ENCODE data around the gene NUDT7. TPM values are rescaled to one million over a fixed set of nuclear protein-coding genes. Genes with fewer than 3 reads are reported as not detected.

The NUDT7 gene
- total RNA-seq, 1 donor from 2014 or later = 1.4 TPM

- no peak for TF ChIP-seq CTCF (IDR thresholded peaks at IDR 0.05)
- H3K4me3 Mint-ChIP-seq (ENCODE audit: unreplicated experiment) = peak overlapping the region; percentile 82
- peak overlapping the region; percentile 53 for H3K27ac Mint-ChIP-seq (ENCODE audit: unreplicated experiment)
- H3K36me3 Mint-ChIP-seq (ENCODE audit: unreplicated experiment) = no peaks in the 10 kb centered on the region
- H3K9me3 Mint-ChIP-seq (ENCODE audit: unreplicated experiment) = no peaks in the 10 kb centered on the region
- DNase-seq (ENCODE audit: extremely low spot score, unreplicated experiment) = no peak
- H3K4me1 Mint-ChIP-seq (ENCODE audit: unreplicated experiment) = peaks cover 10% of the 10 kb centered on the region
- H3K27me3 Mint-ChIP-seq (ENCODE audit: unreplicated experiment) = no peaks in the 10 kb centered on the region
Observed at GRCh38 chr16:77721752-77722308, 484 bp upstream of the NUDT7 start.

DNA sequence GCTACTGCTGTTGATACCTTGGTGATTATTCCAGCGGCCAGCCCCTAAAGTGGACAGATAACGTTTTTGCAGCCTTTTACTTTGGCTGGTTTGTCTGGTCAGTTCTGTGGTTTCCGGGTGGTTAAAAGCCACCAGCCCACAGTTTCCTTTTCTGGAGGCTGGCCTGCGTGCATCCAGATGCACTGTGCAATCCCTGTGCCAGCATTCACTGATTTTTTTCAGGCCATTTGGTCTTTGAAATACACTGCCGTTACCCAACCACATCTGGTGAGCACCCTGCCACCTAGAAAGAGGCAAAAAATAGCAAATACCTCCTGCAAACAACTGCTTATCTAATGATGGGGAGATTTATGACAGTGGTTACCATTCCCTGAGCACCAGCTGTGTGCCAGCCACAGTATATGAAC lies 797 bp downstream of the NUDT7 start:
- Mint-ChIP-seq H3K4me3 (ENCODE audit: unreplicated experiment) (peak overlapping the region; percentile 82), H3K27ac (ENCODE audit: unreplicated experiment) (peak overlapping the region; percentile 63), H3K27me3 (ENCODE audit: unreplicated experiment) (no peaks in the 10 kb centered on the region), H3K36me3 (ENCODE audit: unreplicated experiment) (no peaks in the 10 kb centered on the region), H3K4me1 (ENCODE audit: unreplicated experiment) (peaks cover 10% of the 10 kb centered on the region), H3K9me3 (ENCODE audit: unreplicated experiment) (no peaks in the 10 kb centered on the region)
- no peak for TF ChIP-seq CTCF (IDR thresholded peaks at IDR 0.05)
- DNase-seq (ENCODE audit: extremely low spot score, unreplicated experiment) = no peak

DNA sequence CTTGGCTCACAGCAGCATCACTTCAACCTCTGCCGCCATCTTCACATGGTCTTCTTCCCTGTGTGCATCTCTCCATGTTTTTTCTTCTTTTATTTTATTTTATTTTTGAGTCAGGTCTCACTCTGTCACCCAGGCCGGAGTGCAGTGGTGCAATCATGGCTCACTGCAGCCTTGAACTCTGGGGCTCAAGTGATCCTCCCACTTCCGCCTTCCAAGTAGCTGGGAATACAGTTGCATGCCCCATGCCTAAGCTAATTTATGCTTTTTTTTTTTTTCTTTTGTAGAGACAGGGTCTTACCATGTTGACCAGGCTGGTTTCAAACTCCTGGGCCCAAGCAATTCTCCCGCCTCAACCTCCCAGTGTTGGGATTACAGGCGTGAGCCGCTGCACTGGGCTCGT lies 1.9 kb downstream of the NUDT7 start:
- no peaks in the 10 kb centered on the region for H3K9me3 Mint-ChIP-seq (ENCODE audit: unreplicated experiment)
- no peaks in the 10 kb centered on the region for H3K27me3 Mint-ChIP-seq (ENCODE audit: unreplicated experiment)
- no peaks in the 10 kb centered on the region for H3K36me3 Mint-ChIP-seq (ENCODE audit: unreplicated experiment)
- H3K4me1 Mint-ChIP-seq (ENCODE audit: unreplicated experiment) = peaks cover 10% of the 10 kb centered on the region
- TF ChIP-seq CTCF (IDR thresholded peaks at IDR 0.05) = no peak
- H3K27ac Mint-ChIP-seq (ENCODE audit: unreplicated experiment) = no peak overlapping the region
- H3K4me3 Mint-ChIP-seq (ENCODE audit: unreplicated experiment) = peak overlapping the region; percentile 50
- DNase-seq (ENCODE audit: extremely low spot score, unreplicated experiment) = no peak

- no peak for TF ChIP-seq CTCF (IDR thresholded peaks at IDR 0.05)
- DNase-seq (ENCODE audit: extremely low spot score, unreplicated experiment) = no peak
- H3K36me3 Mint-ChIP-seq (ENCODE audit: unreplicated experiment) = no peaks in the 10 kb centered on the region
- no peaks in the 10 kb centered on the region for H3K4me1 Mint-ChIP-seq (ENCODE audit: unreplicated experiment)
- no peaks in the 10 kb centered on the region for H3K27me3 Mint-ChIP-seq (ENCODE audit: unreplicated experiment)
- no peak overlapping the region for H3K27ac Mint-ChIP-seq (ENCODE audit: unreplicated experiment)
- H3K4me3 Mint-ChIP-seq (ENCODE audit: unreplicated experiment) = no peak overlapping the region
- peaks cover 5% of the 10 kb centered on the region for H3K9me3 Mint-ChIP-seq (ENCODE audit: unreplicated experiment)
Observed at GRCh38 chr16:77729951-77730350, 7.6 kb downstream of the NUDT7 start.

- no peaks in the 10 kb centered on the region for H3K4me1 Mint-ChIP-seq (ENCODE audit: unreplicated experiment)
- H3K9me3 Mint-ChIP-seq (ENCODE audit: unreplicated experiment) = peaks cover 9% of the 10 kb centered on the region
- H3K27ac Mint-ChIP-seq (ENCODE audit: unreplicated experiment) = no peak overlapping the region
- no peak for DNase-seq (ENCODE audit: extremely low spot score, unreplicated experiment)
- TF ChIP-seq CTCF (IDR thresholded peaks at IDR 0.05) = no peak
- H3K27me3 Mint-ChIP-seq (ENCODE audit: unreplicated experiment) = no peaks in the 10 kb centered on the region
- H3K4me3 Mint-ChIP-seq (ENCODE audit: unreplicated experiment) = no peak overlapping the region
- no peaks in the 10 kb centered on the region for H3K36me3 Mint-ChIP-seq (ENCODE audit: unreplicated experiment)
Observed at GRCh38 chr16:77732241-77732946, 10.1 kb downstream of the NUDT7 start.

Measured in osteocyte (in vitro differentiated cells).